GM19372 (cell line): Measurements from ENCODE around the gene PGS1.
"Not testable (repeated sequence)": the region's sequence is repeated elsewhere in the genome, so short reads cannot be mapped to it uniquely, and the experiment has no call there.

Experiments used
- ATAC-seq: cut with Tn5 transposase; IDR thresholded peaks from one replicate; pipeline ENCODE4 v1.9.1; 2021; ENCODE audit warnings: mild to moderate bottlenecking, low read depth, moderate library complexity; ENCODE audit not compliant: unreplicated experiment

Gene PGS1, protein sequence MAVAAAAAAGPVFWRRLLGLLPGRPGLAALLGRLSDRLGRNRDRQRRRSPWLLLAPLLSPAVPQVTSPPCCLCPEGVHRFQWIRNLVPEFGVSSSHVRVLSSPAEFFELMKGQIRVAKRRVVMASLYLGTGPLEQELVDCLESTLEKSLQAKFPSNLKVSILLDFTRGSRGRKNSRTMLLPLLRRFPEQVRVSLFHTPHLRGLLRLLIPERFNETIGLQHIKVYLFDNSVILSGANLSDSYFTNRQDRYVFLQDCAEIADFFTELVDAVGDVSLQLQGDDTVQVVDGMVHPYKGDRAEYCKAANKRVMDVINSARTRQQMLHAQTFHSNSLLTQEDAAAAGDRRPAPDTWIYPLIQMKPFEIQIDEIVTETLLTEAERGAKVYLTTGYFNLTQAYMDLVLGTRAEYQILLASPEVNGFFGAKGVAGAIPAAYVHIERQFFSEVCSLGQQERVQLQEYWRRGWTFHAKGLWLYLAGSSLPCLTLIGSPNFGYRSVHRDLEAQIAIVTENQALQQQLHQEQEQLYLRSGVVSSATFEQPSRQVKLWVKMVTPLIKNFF

GRCh38 chr17:78378225-78379130 lies at the start of gene PGS1:
Gene PGS1, plus strand, starts transcription at chr17:78378649. Its CDS starts 17 bp downstream, at chr17:78378666.
- ATAC-seq = peak; percentile 67

- no peak for ATAC-seq
These were observed 49.0 kb upstream of the PGS1 start for GRCh38 chr17:78329263-78330059.

DNA sequence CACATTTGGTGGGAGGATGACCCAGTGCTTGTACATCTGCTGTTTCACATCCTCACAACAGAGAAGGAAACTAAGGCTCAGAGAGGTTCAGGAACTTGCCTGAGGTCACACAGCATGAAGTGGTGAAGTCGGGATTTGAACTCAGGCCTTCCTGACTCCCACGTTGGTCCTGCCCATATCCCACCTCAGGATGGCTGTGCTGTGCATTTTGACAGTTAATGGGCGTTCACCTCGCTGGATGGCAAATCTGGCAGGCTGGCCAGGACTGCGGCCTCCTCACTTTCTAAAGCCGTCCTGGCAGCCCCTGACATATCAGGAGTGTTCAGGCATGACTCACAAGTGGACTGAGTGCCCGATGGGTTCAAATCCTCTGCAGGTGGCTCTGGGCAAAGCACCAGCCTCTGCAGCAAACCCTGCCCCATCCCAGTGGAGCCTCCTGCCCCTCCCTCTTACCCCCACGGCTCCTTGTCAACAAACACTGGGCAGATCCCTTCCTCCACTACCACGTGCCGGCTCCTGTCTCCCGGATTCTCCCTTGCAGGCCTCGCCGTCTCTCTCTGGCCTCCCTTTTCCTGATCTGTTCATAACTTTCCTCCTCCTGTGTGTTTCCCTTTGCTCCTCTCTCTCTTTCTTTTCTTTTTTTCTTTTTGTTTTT lies 47.8 kb upstream of the PGS1 start:
- ATAC-seq = no peak

DNA sequence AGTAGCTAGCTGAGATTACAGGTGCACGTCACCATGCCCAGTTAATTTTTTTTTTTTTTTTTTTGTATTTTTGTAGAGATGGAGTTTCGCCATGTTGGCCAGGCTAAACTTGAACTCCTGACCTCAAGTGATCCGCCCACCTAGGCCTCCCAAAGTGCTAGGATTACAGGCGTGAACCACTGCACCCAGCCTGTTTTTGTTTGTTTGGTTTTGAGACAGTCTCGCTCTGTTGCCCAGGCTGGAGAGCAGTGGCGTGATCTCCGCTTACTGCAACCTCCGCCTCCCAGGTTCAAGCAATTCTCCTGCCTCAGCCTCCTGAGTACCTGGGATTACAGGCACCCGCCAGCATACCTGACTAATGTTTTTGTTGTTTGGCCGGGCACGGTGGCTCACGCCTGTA lies 47.1 kb upstream of the PGS1 start:
- ATAC-seq = not testable (repeated sequence)

DNA sequence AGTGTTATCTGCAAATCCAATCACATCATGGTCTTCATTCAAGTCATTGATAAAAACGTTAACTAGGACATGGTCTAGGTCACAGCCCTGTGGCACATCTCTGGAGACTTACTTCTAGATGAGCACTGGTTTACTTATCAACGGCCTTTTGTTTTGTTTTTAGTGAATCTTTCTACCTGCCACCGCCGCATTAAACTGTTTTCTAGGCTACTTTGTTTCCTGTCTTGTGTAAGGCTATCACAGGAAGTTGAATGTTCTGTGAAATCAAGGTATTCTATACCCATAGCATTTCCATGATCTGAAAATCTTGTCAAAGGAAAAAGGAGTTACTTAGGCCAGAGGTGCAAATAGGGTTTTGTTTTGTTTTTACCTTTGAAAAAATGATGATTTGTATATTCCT lies 45.5 kb upstream of the PGS1 start:
- ATAC-seq = no peak

DNA sequence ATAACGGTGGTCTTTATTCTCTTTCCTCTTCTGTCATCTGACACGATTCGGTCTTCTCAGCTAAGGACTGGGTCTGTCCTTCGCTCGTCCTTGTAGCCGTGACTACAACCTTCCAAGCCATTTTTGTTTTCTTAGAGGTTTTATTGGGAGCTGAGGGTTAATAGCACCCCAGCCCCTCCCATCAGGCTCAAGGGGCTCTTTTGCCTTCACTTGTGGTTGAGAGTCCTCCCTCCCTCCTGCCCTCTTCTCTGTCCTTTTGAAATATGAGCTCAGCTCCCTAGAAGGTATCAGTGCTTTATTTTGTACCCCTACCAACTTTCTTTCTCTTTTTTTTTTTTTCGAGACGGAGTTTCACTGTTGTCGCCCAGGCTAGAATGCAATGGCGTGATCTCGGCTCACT lies 43.2 kb upstream of the PGS1 start:
- ATAC-seq = no peak

DNA sequence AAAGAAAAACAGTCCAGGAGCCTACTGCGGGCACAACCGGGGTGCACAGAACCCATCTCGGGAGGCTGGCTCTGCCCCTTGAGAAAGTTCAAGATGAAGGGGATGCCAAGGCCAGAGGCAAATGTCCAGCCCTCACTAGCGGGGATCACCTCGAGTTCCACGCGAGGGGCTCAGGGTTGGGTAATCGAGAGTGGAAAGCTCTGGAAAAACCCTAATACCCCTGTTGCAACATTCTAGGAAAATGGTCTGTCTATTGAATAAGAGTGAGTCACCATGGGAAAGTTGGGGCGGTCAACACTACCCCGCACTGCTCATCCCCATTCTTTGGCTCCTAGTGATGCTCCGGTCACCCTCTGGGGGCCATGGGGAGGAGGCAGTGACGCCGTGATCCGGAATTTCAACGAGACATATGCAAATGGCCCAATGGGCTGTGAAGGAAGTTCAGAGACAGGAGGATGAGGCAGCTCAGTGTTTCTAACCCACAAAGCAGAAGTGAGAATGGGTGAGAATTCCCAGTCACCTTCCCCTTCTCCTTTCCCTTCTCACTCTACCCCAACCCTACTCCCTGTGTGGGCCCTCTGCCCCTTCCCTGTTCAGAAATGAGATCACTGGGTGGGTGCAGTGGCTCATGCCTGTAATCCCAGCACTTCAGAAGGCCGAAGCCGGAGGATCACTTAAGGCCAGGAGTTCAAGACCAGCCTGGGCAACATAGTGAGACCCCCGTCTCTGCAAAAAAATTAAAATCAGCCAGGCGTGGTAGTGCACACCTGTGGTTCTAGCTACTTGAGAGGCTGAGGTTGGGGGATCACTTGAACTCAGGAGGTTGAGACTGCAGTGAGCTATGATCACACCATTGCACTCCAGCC lies 41.0 kb upstream of the PGS1 start:
- ATAC-seq = no peak

GRCh38 chr17:78338486-78339259 lies 39.8 kb upstream of the PGS1 start:
- no peak for ATAC-seq

GRCh38 chr17:78340183-78340955 lies 38.1 kb upstream of the PGS1 start:
- ATAC-seq = no peak

DNA sequence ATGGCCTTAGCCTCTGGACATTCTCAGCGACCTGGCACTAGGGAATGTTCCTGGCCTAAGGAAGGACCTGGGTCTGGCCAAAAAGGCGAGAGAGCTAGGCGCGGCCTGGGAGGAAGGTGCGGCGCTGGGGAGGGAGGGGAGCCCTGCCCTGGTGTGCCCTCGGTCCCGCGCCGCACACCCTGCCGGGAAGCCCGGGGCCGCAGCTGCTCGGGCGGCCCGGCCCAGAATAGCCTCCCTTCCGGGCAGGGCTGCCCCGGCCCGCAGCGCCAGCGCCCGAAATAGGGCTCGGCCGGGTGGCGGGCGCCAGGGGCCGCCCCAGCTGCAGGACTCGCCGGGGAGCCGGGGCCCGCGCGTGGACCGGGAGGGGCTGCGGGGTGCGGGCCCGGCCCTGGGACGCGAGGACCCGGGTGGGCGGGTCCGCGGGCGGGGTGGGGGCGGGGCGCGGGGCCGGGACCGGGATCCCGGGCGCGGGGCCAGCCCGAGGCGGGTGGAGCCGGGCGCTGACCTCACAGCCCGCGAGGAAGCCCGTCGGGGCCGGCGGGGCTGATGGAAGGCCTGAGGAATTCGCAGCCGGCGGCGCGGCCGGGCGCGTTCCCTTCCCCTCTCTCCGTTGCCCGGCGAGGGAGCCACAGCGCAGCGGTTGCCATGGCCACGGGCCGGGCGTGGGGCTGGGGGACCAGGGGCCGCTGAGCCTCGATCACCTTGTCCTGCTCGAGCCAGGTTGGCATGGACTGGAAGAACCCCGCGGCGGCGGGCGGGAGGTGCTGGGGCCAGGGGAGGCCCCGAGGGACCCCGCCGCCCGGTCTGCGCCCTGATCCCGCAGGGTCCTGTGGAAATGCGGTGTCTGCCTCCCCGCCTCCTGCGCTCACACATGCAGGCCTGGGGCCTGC lies 36.6 kb upstream of the PGS1 start:
- ATAC-seq = no peak

GRCh38 chr17:78342449-78343186 lies 35.8 kb upstream of the PGS1 start:
- no peak for ATAC-seq

DNA sequence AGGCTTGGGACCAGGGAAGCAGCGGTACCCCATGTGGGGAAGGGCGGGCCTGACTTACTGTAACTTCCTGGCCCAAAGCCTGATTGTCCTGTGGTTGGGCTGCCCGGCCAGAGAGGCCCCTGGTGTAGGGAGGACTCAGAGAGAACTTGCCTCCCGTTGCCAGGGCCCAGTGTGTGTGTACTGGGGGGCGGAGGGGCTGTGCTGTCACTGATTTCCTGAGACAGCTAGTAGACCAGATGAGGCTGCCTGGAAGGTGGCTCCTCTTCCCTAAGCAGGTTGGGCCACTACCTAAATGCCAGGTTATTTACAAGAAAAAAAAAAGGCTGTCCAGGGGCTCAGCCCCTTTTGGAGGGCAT lies 35.3 kb upstream of the PGS1 start:
- ATAC-seq = no peak

GRCh38 chr17:78343543-78344201 lies 34.8 kb upstream of the PGS1 start:
- ATAC-seq = no peak

DNA sequence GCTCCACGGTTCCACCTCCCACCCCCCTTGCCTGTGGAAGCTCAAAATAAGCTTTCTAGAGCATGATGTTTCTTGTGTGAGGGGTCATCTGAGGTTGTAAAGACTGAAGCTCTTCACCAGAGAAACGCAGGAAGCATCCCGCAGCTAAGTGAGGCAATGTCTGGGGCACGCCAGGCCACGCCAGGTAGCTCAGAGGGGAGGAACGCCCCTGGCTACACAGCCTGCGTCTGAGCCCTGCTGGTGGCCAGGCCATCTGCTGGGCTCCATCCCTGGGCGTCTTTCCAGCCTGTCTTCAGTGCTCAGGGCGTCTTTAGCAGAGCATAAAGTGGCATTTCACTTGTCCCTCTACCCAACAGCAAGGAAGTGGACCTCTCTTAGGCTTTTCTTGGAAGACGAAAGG lies 33.8 kb upstream of the PGS1 start:
- ATAC-seq = no peak

GRCh38 chr17:78345172-78345571 lies 33.3 kb upstream of the PGS1 start:
- no peak for ATAC-seq
